ENCODE data around the gene COL4A5.
"Not testable (repeated sequence)": the region's sequence is repeated elsewhere in the genome, so short reads cannot be mapped to it uniquely, and the experiment has no call there.

Gene COL4A5

DNA sequence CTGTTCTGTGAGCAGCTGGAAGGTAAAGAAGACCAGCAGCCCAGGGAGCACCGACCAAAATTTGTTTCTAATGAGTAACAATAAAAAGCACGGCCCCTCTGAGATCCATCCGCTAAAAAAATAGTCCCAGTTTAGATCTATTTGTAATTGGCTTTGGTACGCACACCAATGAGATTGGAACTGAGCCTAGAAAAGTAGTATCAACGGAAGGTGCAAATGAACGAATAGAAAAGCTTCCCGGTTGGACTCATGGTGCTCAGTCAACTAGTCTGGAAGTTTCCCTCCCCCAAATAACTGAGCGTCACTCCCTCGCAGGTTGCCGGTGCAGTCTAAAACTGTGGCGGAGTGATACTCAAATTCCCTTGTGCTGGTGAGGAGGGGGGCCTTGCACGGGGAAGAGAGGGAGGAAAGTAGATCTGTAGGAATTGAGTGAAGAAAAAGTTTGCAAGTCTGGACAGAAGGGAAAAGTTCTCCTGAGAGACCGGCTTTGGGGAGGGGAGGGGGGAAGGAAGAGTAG lies at the start of gene COL4A5:
Gene COL4A5 (plus strand): TSS at position 413 of the 517 bp plus-strand sequence. CDS start 288 bp downstream, outside the sequence.
- Histone ChIP-seq H3K27me3 (ENCODE audit: low read depth) (no peaks in the 10 kb centered on the region), H3K4me1 (peaks cover 38% of the 10 kb centered on the region), H3K4me3 (peak within 1 kb of the TSS; percentile 59), H3K9me3 (no peaks in the 10 kb centered on the region), H3K36me3 (replicated peaks) (no peaks in the 10 kb centered on the region; the same call in none of the 2 replicates)
- in situ Hi-C loops (cut with MboI; ENCODE audit: low sequenced_read_pairs) = no loop called here
- peak; percentile 88 to 96 for DNase-seq (ENCODE audit: low spot score in 2 of 2)

DNA sequence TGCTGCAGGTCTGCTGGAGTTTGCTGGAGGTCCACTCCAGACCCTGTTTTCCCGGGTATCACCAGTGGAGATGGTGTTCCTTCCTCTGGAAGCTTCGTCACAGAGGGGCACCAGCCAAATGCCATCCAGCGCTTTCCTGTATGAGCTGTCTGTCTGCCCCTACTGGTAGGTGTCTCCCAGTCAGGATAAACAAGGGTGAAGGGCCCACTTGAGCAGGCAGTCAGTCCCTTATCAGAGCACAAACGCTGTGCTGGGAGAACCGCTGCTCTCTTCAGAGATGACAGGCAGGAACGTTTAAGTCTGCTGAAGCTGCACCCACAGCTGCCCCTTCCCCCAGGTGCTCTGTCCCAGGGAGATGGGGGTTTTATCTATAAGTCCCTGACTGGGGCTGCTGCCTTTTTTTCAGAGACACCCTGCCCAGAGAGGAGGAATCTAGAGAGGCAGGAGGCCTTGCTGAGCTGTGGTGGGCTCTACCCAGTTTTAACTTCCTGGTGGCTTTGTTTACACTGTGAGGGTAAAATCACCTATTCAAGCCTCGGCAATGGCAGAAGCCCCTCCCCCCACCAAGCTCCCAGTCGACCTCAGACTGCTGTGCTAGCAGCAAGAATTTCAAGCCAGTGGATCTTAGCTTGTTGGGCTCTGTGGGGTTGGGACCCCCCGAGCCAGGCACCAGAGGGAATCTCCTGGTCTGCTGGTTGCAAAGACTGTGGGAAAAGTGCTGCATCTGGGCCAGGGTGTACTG lies 48.5 kb upstream of the COL4A5 start:
- H3K9me3 ChIP-seq; H3K36me3 ChIP-seq (replicated peaks); in situ Hi-C loops (cut with MboI; ENCODE audit: low sequenced_read_pairs); H3K4me3 ChIP-seq; H3K27me3 ChIP-seq (ENCODE audit: low read depth); DNase-seq (ENCODE audit: low spot score in 2 of 2): not testable (repeated sequence)
- peaks cover 11% of the 10 kb centered on the region for H3K4me1 ChIP-seq

DNA sequence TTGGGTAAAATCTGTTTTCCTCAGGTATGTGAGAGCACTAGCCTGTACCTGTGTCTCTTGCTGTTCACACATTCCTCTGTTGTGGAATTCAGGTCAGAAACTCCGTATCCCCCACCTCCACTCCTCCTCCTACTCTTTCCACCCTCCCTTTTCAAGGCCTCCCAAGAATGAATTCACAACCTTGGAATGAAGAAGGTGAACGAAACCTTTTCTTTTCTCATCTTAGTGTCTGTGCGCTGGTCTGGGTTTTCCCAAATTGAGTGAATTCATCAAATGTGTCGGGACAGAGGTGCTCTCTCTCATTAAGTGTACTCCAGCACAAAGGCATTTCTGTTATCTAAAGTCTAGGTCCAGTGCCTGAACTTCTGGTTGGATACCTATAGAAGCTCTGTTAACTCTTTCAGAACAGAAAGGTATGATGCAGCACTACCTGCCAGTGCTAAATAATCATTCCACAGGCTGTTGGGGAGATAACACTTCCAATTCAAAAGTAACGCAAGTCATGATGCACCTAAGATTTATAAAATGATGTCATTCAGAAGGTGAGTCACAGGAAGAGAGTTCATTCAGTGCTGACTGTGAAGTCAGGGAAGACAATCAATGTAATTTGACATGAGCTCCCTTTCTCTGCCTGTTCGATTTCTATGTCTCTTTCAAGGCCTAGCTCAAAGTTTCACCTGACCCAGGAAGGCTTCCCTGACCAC lies 43.3 kb upstream of the COL4A5 start:
- in situ Hi-C loops (cut with MboI; ENCODE audit: low sequenced_read_pairs) = no loop called here
- Histone ChIP-seq H3K4me1 (peaks cover 61% of the 10 kb centered on the region), H3K27me3 (ENCODE audit: low read depth) (no peaks in the 10 kb centered on the region), H3K9me3 (no peaks in the 10 kb centered on the region), H3K4me3 (no peak overlapping the region), H3K36me3 (replicated peaks) (no peaks in the 10 kb centered on the region)
- DNase-seq (ENCODE audit: low spot score in 2 of 2) = no peak

DNA sequence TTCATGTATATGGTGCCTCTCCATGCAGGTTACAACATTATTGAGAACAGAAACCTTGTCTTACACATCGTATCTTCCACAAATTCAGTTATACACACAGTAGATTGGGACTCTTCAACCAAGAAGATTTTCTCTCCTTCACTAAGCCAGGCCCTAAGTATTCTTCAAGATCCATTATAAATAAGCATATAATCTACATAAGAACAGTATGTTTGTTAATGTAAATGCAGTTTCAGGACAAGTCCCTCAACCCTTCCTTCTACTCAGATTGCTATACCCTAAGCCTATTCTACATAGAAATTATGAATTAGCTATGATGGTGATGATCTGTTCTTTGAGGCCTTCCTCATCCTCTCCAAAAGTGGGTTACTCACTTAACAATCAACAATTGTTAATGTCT lies 42.7 kb upstream of the COL4A5 start:
- Histone ChIP-seq H3K36me3 (replicated peaks) (no peaks in the 10 kb centered on the region), H3K4me3 (no peak overlapping the region), H3K9me3 (no peaks in the 10 kb centered on the region), H3K27me3 (ENCODE audit: low read depth) (no peaks in the 10 kb centered on the region), H3K4me1 (peaks cover 67% of the 10 kb centered on the region)
- in situ Hi-C loops (cut with MboI; ENCODE audit: low sequenced_read_pairs) = no loop called here
- peak in 1 of 2 experiments; percentile 79 for DNase-seq (ENCODE audit: low spot score in 2 of 2)

DNA sequence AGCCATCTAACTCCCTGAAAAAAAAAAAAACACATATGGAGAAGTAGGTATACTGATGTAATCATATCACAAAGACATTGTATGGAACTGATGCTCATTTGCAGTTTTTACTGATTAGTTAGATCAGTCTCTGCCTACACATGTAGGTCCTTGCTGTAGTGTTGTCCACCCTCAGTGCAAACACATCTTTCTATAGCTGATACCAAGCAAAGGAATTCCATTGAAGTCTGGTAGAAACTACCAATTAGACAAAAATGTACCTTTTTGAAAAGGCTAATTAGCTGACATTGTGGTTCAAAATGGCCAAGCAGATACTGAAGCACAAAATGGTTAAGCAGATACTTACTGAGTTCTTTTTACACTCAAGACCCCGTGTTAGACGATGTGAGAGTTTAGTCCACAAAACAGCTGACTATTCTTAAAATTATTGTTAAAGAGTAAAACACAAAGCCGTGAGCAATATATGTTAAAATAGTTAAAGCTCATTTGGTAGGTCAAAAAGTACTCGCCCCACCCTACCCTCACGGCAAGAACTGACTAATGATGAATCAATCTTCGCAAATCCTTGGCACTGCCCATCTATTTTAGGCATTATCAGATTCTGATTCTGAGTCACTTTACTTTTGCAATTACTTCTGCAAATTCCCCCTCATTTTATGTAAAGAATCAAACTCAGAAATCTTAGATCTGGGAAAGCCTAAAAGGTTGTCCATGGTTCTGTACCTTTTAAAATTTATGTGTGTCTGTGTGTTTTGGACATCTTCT lies 41.8 kb upstream of the COL4A5 start:
- peaks cover 71% of the 10 kb centered on the region for H3K4me1 ChIP-seq
- no peaks in the 10 kb centered on the region for H3K9me3 ChIP-seq
- no peaks in the 10 kb centered on the region for H3K27me3 ChIP-seq (ENCODE audit: low read depth)
- in situ Hi-C loops (cut with MboI; ENCODE audit: low sequenced_read_pairs) = no loop called here
- no peak for DNase-seq (ENCODE audit: low spot score in 2 of 2)
- no peak overlapping the region for H3K4me3 ChIP-seq
- H3K36me3 ChIP-seq (replicated peaks) = no peaks in the 10 kb centered on the region

DNA sequence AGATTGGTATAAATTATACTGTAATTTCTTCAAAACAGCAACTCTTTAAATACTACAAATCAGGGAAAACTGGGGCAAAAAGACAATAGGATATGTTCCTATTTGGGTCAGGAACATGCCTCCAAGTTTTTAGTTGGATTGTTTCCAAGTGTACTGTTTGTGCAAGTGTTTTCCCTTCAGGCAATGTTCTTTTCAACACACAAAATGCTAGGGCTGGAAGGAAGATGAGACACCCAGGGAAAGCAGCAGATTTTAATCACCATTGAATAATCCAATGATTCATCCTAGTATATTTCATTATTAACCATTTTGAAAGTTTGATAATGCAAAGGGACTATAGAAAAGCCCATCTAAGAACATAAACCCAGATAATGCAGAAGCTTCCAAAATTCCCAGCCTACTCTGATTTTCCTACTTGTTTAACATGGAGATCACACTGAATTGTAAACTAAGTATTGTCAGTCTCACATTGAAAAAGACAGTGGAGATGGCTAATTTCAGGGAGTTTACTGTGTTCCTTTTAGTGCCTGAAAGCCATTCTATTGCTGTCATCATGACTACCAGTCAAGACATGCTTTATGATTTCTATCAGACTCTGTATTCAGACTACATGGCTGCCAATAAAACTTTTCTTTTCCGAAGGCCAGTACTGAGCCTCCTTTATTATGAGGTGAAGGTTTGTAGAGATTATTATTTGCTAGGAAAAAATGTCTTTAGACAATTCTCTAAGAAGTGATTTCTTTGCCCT lies 40.0 kb upstream of the COL4A5 start:
- H3K36me3 ChIP-seq (replicated peaks) = no peaks in the 10 kb centered on the region
- H3K4me1 ChIP-seq = peaks cover 68% of the 10 kb centered on the region
- in situ Hi-C loops (cut with MboI; ENCODE audit: low sequenced_read_pairs) = no loop called here
- H3K4me3 ChIP-seq = no peak overlapping the region
- H3K9me3 ChIP-seq = no peaks in the 10 kb centered on the region
- H3K27me3 ChIP-seq (ENCODE audit: low read depth) = no peaks in the 10 kb centered on the region
- DNase-seq (ENCODE audit: low spot score in 2 of 2) = peak; percentile 38 to 80

DNA sequence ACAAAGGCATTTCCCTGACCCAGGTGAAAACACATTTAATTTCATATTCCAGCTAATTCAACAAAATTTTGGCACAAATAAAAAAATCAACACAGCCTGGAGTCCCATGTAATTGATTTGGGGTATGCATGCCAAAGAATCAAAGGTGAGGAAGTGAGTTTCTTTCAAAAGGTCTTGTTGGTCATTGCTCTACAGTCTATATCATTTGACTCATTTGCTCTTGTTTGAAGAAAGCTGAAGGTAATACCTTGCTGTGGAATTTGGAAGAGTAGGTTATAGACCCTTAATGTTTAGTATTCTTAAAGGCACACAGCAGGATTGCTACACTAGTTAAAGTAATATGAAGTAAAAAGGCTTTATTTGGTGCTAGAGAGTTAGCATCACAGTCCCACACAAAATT lies 26.9 kb upstream of the COL4A5 start:
- Histone ChIP-seq H3K9me3 (no peaks in the 10 kb centered on the region), H3K4me1 (peaks cover 30% of the 10 kb centered on the region), H3K4me3 (no peak overlapping the region), H3K27me3 (ENCODE audit: low read depth) (no peaks in the 10 kb centered on the region), H3K36me3 (replicated peaks) (no peaks in the 10 kb centered on the region)
- no peak for DNase-seq (ENCODE audit: low spot score in 2 of 2)
- in situ Hi-C loops (cut with MboI; ENCODE audit: low sequenced_read_pairs) = no loop called here

DNA sequence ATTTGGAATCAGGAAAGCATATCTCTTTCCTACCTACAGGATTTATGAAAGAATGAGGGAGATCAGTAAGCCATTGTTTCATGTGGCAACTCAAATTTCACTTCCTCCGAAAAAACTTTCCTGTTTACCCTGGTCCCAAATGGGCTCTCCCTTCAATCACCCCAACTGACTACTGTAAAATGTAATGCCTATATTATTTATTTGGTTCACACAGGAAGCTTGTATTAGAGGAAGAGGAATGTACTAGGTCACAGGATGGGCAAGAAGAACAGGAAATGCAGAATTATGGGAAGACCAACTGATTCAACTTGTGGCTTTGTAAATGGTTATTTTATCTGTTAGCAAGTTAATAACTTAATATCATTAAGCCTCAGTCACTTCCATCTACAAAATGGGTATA lies 24.5 kb upstream of the COL4A5 start:
- H3K9me3 ChIP-seq = no peaks in the 10 kb centered on the region
- no peak overlapping the region for H3K4me3 ChIP-seq
- H3K4me1 ChIP-seq = peaks cover 52% of the 10 kb centered on the region
- no peak for DNase-seq (ENCODE audit: low spot score in 2 of 2)
- in situ Hi-C loops (cut with MboI; ENCODE audit: low sequenced_read_pairs) = no loop called here
- no peaks in the 10 kb centered on the region for H3K36me3 ChIP-seq (replicated peaks)
- H3K27me3 ChIP-seq (ENCODE audit: low read depth) = no peaks in the 10 kb centered on the region

DNA sequence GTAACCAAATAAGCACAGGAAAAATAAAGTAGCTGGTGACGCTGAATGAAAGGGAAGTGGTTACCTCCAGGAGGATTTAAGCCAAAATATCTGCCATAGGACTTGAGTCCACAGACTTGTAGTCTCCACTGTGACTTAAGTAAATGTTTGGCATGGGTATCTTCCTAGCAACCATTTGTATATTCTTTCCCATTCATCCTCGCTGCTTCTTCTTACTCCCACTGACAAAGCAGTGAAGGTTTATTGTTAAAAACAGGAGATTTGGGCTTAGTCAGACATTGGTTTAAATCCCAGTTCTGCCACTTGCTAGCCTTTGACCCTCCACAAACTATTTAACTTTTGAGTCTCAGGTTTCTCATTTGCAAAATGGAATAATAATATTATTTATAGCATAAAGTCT lies 23.7 kb upstream of the COL4A5 start:
- peak in 1 of 2 experiments; percentile 66 for DNase-seq (ENCODE audit: low spot score in 2 of 2)
- Histone ChIP-seq H3K4me1 (peaks cover 59% of the 10 kb centered on the region), H3K9me3 (no peaks in the 10 kb centered on the region), H3K27me3 (ENCODE audit: low read depth) (no peaks in the 10 kb centered on the region), H3K4me3 (no peak overlapping the region), H3K36me3 (replicated peaks) (no peaks in the 10 kb centered on the region)
- in situ Hi-C loops (cut with MboI; ENCODE audit: low sequenced_read_pairs) = no loop called here

DNA sequence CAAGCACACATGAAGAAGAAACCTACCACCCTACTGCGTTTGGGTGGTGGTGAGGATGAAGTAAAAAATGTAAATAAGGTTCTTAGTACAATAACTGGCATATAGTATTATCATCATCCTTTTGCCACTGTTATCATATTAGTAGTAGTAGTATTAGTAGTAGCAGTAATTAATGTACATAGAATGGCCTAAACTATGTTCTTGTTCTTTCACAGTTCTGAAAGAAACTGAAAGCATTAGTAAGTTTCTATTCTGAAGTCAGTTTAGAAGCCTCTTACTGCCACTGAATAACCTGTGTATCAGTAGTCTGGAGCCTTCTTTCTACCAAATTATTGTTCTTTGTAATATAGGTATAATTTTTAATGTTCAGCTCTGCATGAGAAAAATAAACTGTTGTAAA lies 22.4 kb upstream of the COL4A5 start:
- no peak for DNase-seq (ENCODE audit: low spot score in 2 of 2)
- Histone ChIP-seq H3K36me3 (replicated peaks) (no peaks in the 10 kb centered on the region), H3K4me3 (no peak overlapping the region), H3K27me3 (ENCODE audit: low read depth) (no peaks in the 10 kb centered on the region), H3K4me1 (peaks cover 52% of the 10 kb centered on the region), H3K9me3 (no peaks in the 10 kb centered on the region)
- in situ Hi-C loops (cut with MboI; ENCODE audit: low sequenced_read_pairs) = no loop called here

DNA sequence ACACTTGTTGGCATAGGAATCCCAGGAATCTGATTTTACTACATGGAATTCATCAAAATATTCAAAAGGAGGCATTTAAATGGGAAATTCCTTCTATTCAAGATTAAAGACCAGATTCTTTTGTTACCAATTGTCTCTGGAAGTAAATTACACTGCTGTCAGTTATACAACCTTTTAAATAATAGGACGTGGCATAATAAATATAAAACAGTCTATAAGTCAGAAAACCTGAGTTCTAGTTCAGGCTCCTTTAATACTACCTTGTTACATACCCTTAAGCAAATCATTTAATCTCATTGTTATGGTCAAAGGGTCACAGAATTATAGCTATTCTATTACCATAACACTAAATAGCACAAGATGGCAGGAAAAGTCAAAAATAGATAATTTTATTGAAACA lies 20.2 kb upstream of the COL4A5 start:
- Histone ChIP-seq H3K4me3 (no peak overlapping the region), H3K9me3 (no peaks in the 10 kb centered on the region), H3K4me1 (peaks cover 61% of the 10 kb centered on the region), H3K36me3 (replicated peaks) (no peaks in the 10 kb centered on the region), H3K27me3 (ENCODE audit: low read depth) (no peaks in the 10 kb centered on the region)
- in situ Hi-C loops (cut with MboI; ENCODE audit: low sequenced_read_pairs) = no loop called here
- peak in 1 of 2 experiments; percentile 97 for DNase-seq (ENCODE audit: low spot score in 2 of 2)

DNA sequence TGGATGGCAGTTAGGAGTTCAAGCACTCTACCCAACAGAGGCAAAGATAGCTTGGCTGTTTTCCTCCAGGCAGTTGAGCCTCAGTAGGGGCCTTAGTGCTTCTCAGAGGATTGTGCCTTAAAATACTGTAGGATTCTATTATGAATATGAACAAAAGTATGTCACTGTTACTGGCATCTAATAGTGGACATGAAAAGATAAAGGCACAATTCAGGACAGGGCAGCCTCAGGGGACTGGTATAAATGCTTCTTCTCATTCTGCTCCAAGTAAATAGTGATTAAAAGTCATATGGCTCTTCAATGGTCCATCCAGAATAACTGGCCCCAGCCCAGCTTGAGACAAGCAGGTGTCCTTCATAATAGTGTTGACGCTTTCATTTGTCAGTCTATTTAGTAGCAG lies 19.2 kb upstream of the COL4A5 start:
- DNase-seq (ENCODE audit: low spot score in 2 of 2) = no peak
- H3K27me3 ChIP-seq (ENCODE audit: low read depth) = no peaks in the 10 kb centered on the region
- no peaks in the 10 kb centered on the region for H3K9me3 ChIP-seq
- peaks cover 64% of the 10 kb centered on the region for H3K4me1 ChIP-seq
- in situ Hi-C loops (cut with MboI; ENCODE audit: low sequenced_read_pairs) = no loop called here
- H3K4me3 ChIP-seq = no peak overlapping the region
- no peaks in the 10 kb centered on the region for H3K36me3 ChIP-seq (replicated peaks)

DNA sequence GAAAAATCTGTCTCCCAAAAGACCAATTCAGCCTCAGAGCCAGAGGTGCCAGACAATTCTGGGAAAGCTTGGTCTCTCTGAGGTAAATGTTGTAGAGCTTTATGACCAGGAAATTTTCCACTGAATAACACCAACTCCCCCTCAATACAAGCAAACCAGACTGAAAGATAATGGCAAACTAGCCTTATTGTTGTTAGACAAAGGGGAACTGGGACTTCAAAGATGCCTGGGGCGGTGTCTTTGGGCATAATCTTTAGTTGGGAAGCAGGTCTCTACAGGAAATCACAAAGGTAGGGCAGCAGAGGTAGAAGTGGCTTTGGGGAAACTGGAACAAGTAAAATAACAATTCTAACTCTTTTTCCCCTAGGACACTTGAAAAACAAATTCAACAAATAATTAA lies 13.4 kb upstream of the COL4A5 start:
- H3K4me1 ChIP-seq = peaks cover 24% of the 10 kb centered on the region
- no peaks in the 10 kb centered on the region for H3K27me3 ChIP-seq (ENCODE audit: low read depth)
- DNase-seq (ENCODE audit: low spot score in 2 of 2) = peak; percentile 88 to 93
- in situ Hi-C loops (cut with MboI; ENCODE audit: low sequenced_read_pairs) = no loop called here
- H3K4me3 ChIP-seq = no peak overlapping the region
- no peaks in the 10 kb centered on the region for H3K9me3 ChIP-seq
- H3K36me3 ChIP-seq (replicated peaks) = no peaks in the 10 kb centered on the region

Data from HAP-1 (cell line).